Neural cell (in vitro differentiated cells): Measurements from ENCODE around the gene KLHL42. TPM values are rescaled to one million over a fixed set of nuclear protein-coding genes. Genes with fewer than 3 reads are reported as not detected.
"Not testable (repeated sequence)": the region's sequence is repeated elsewhere in the genome, so short reads cannot be mapped to it uniquely, and the experiment has no call there.

Experiments used
- H2AFZ ChIP-seq: fragments of 200-600, 300-800 bp; sonication (generic), shearing (Covaris generic); 2 replicates; pipeline ENCODE4 v1.6.0; 2014; ENCODE audit warnings: low read depth, mild to moderate bottlenecking, antibody characterized with exemption, low read length, moderate library complexity
- H3F3A ChIP-seq: fragments of 200-600 bp; shearing (Covaris generic); 2 replicates; pipeline ENCODE4 v1.6.1; 2016; ENCODE audit warnings: mild to moderate bottlenecking, moderate library complexity, mixed read lengths, antibody characterized with exemption, low read length; ENCODE audit not compliant: insufficient read depth, poor library complexity, severe bottlenecking
- H3K27ac ChIP-seq: fragments of 200-600, 300-800 bp; sonication (generic), shearing (Covaris generic); 2 replicates; pipeline ENCODE4 v1.5.1; 2014; ENCODE audit warnings: mild to moderate bottlenecking, low read length, moderate library complexity
- H3K27me3 ChIP-seq: fragments of 300-800, 200-600 bp; sonication (generic), shearing (Covaris generic); 2 replicates; pipeline ENCODE4 v1.6.0; 2014; ENCODE audit warnings: mild to moderate bottlenecking, low read depth, low read length, moderate library complexity; ENCODE audit not compliant: insufficient read depth
- H3K36me3 ChIP-seq: fragments of 300-800, 200-600 bp; sonication (generic), shearing (Covaris generic); 2 replicates; pipeline ENCODE4 v1.5.1; 2014; ENCODE audit warnings: mild to moderate bottlenecking, antibody characterized with exemption, low read length, moderate library complexity; ENCODE audit not compliant: insufficient read depth
- H3K4me2 ChIP-seq: fragments of 300-800, 200-600 bp; sonication (generic), shearing (Covaris generic); 2 replicates; pipeline ENCODE4 v1.6.0; 2014; ENCODE audit warnings: mild to moderate bottlenecking, low read length
- H3K4me3 ChIP-seq: fragments of 300-800, 200-600 bp; sonication (generic), shearing (Covaris generic); 2 replicates; pipeline ENCODE4 v1.5.1; 2014; ENCODE audit warnings: mild to moderate bottlenecking, low read length, moderate library complexity
- H3K79me2 ChIP-seq: fragments of 200-600 bp; shearing (Covaris generic); replicated peaks from 2 replicates; pipeline ENCODE4 v1.6.0; 2014; ENCODE audit warnings: mild to moderate bottlenecking, low read length, moderate library complexity; ENCODE audit not compliant: insufficient read depth
- H3K9ac ChIP-seq: fragments of 300-800, 200-600 bp; sonication (generic), shearing (Covaris generic); 2 replicates; pipeline ENCODE4 v1.6.1; 2016; ENCODE audit warnings: mild to moderate bottlenecking, low read length, mixed read lengths
- H3K9me2 ChIP-seq: fragments of 200-600 bp; shearing (Covaris generic); 2 replicates; pipeline ENCODE4 v1.6.1; 2016; ENCODE audit warnings: mild to moderate bottlenecking, low read length, mixed read lengths; ENCODE audit not compliant: insufficient read depth
- H3K9me3 ChIP-seq: fragments of 200-600, 300-800 bp; sonication (generic), shearing (Covaris generic); 2 replicates; pipeline ENCODE4 v1.6.1; 2016; ENCODE audit warnings: mild to moderate bottlenecking, mixed run types, low read length, moderate library complexity, mixed read lengths
- H4K20me1 ChIP-seq: fragments of 200-600 bp; shearing (Covaris generic); 2 replicates; pipeline ENCODE4 v1.6.1; 2016; ENCODE audit warnings: mild to moderate bottlenecking, mixed run types; ENCODE audit not compliant: insufficient read depth
- EP300 ChIP-seq: fragments of 450-650 bp; conservative IDR thresholded peaks from 2 replicates; pipeline ENCODE4 v1.6.1; 2014; ENCODE audit warnings: antibody characterized with exemption, mild to moderate bottlenecking, moderate library complexity; ENCODE audit not compliant: poor library complexity, severe bottlenecking
- EZH2 ChIP-seq: fragments of 200-600, 300-800 bp; shearing (Covaris generic), sonication (generic); IDR thresholded peaks from 2 replicates; pipeline ENCODE4 v1.6.1; 2014; ENCODE audit warnings: antibody characterized with exemption, low read length, borderline replicate concordance, mild to moderate bottlenecking; ENCODE audit not compliant: insufficient read depth, poor library complexity, severe bottlenecking
- MXI1 ChIP-seq: fragments of 450-650 bp; conservative IDR thresholded peaks from 2 replicates; pipeline ENCODE4 v1.6.1; 2014; ENCODE audit warnings: antibody characterized with exemption, mild to moderate bottlenecking; ENCODE audit not compliant: poor library complexity, severe bottlenecking
- POLR2AphosphoS5 ChIP-seq: IDR thresholded peaks from 2 replicates; pipeline ENCODE4 v1.6.1; 2012
- RAD21 ChIP-seq: fragments of 450-650 bp; conservative IDR thresholded peaks from 2 replicates; pipeline ENCODE4 v1.6.1; 2014; ENCODE audit warnings: antibody characterized with exemption, mild to moderate bottlenecking, moderate library complexity
- SMC3 ChIP-seq: fragments of 450-650 bp; conservative IDR thresholded peaks from 2 replicates; pipeline ENCODE4 v1.6.1; 2014; ENCODE audit warnings: antibody characterized with exemption, mild to moderate bottlenecking, moderate library complexity; ENCODE audit not compliant: poor library complexity
- TAF1 ChIP-seq: IDR thresholded peaks from 2 replicates; pipeline ENCODE4 v1.6.1; 2012; ENCODE audit warnings: low read depth
- polyA plus RNA-seq: library from polyadenylated mRNA; depleted of rRNA; stranded (reverse); fragments of >200 nt; gene quantifications from 2 replicates; pipeline ENCODE4 v1.2.3, GENCODE V29; 2014
- TF ChIP-seq, protein P1 (sequence below): IDR thresholded peaks from 2 replicates; pipeline ENCODE4 v1.6.1; 2012; ENCODE audit warnings: borderline replicate concordance
- TF ChIP-seq, protein P2 (sequence below): fragments of 450-650 bp; IDR thresholded peaks from 2 replicates; pipeline ENCODE4 v1.5.1; 2014; ENCODE audit warnings: antibody characterized with exemption, mild to moderate bottlenecking, moderate library complexity; ENCODE audit not compliant: poor library complexity, severe bottlenecking

Gene KLHL42
- polyA plus RNA-seq, 1 donor from 2014 or later: 52.2 TPM

GRCh38 chr12:27733052-27733656, 46.9 kb upstream of the KLHL42 start:
- Histone ChIP-seq H3K9me3 (no peaks in the 10 kb centered on the region), H3K79me2 (no peaks in the 10 kb centered on the region), H2AFZ (no peak overlapping the region), H3K27me3 (no peaks in the 10 kb centered on the region), H3K9me2 (no peaks in the 10 kb centered on the region), H3K4me3 (no peak overlapping the region), H3K4me2 (no peak overlapping the region), H3K9ac (no peak overlapping the region), H4K20me1 (no peaks in the 10 kb centered on the region), H3K27ac (no peak overlapping the region), H3F3A (no peaks in the 10 kb centered on the region), H3K36me3 (peaks cover 6% of the 10 kb centered on the region)
- TF ChIP-seq SMC3 (peak; percentile 89), POLR2AphosphoS5 (no peak), MXI1 (no peak), EZH2 (no peak), TAF1 (no peak), EP300 (no peak), RAD21 (peak; percentile 90)
- TF ChIP-seq, protein P1, sequence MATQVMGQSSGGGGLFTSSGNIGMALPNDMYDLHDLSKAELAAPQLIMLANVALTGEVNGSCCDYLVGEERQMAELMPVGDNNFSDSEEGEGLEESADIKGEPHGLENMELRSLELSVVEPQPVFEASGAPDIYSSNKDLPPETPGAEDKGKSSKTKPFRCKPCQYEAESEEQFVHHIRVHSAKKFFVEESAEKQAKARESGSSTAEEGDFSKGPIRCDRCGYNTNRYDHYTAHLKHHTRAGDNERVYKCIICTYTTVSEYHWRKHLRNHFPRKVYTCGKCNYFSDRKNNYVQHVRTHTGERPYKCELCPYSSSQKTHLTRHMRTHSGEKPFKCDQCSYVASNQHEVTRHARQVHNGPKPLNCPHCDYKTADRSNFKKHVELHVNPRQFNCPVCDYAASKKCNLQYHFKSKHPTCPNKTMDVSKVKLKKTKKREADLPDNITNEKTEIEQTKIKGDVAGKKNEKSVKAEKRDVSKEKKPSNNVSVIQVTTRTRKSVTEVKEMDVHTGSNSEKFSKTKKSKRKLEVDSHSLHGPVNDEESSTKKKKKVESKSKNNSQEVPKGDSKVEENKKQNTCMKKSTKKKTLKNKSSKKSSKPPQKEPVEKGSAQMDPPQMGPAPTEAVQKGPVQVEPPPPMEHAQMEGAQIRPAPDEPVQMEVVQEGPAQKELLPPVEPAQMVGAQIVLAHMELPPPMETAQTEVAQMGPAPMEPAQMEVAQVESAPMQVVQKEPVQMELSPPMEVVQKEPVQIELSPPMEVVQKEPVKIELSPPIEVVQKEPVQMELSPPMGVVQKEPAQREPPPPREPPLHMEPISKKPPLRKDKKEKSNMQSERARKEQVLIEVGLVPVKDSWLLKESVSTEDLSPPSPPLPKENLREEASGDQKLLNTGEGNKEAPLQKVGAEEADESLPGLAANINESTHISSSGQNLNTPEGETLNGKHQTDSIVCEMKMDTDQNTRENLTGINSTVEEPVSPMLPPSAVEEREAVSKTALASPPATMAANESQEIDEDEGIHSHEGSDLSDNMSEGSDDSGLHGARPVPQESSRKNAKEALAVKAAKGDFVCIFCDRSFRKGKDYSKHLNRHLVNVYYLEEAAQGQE: no peak
- TF ChIP-seq, protein P2, sequence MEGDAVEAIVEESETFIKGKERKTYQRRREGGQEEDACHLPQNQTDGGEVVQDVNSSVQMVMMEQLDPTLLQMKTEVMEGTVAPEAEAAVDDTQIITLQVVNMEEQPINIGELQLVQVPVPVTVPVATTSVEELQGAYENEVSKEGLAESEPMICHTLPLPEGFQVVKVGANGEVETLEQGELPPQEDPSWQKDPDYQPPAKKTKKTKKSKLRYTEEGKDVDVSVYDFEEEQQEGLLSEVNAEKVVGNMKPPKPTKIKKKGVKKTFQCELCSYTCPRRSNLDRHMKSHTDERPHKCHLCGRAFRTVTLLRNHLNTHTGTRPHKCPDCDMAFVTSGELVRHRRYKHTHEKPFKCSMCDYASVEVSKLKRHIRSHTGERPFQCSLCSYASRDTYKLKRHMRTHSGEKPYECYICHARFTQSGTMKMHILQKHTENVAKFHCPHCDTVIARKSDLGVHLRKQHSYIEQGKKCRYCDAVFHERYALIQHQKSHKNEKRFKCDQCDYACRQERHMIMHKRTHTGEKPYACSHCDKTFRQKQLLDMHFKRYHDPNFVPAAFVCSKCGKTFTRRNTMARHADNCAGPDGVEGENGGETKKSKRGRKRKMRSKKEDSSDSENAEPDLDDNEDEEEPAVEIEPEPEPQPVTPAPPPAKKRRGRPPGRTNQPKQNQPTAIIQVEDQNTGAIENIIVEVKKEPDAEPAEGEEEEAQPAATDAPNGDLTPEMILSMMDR: peak; percentile 89

DNA sequence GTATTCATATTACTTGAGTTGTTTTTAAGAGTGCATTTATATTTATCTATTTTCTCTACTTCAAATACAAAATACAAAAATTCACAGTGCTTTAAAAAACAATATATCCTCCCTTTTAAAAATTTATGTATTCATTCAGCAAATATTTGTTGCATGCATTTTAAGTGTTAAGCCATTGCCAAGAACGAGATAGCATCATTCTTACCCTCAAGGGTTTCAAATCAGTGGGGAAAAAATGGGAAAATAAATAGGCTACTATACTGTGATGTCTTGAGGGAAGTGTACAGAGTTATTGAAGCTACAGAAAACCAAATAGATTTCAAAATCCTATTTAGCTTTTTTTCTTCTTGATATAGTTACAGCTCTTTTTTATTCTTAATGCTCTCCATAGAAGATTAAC, 46.2 kb upstream of the KLHL42 start:
- Histone ChIP-seq H3K4me3 (no peak overlapping the region), H3K9ac (no peak overlapping the region), H3K9me3 (no peaks in the 10 kb centered on the region), H3K4me2 (no peak overlapping the region), H3K36me3 (peaks cover 6% of the 10 kb centered on the region), H3K27me3 (no peaks in the 10 kb centered on the region), H4K20me1 (no peaks in the 10 kb centered on the region), H3F3A (no peaks in the 10 kb centered on the region), H3K79me2 (no peaks in the 10 kb centered on the region), H3K27ac (no peak overlapping the region), H2AFZ (no peak overlapping the region), H3K9me2 (no peaks in the 10 kb centered on the region)
- TF ChIP-seq, protein P2: no peak

DNA sequence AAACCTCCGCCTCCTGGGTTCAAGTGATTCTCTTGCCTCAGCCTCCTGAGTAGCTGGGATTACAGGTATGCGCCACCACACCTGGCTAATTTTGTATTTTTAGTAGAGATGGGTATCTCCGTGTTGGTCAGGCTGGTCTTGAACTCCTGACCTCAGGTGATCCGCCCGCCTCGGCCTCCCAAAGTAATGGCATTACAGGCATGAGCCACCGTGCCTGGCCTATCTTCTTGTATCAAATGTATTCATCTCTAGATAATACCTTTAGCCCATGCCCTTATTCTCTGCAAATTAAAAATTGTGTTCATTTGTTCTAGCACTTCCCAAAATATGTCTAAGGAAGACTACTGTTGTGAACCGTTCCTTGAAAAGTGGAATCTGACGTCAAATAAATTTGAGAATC, 45.7 kb upstream of the KLHL42 start:
- H4K20me1 ChIP-seq, H3K9me2 ChIP-seq, H3F3A ChIP-seq, H3K9ac ChIP-seq, H2AFZ ChIP-seq, H3K9me3 ChIP-seq, H3K79me2 ChIP-seq, H3K4me2 ChIP-seq, H3K27ac ChIP-seq, H3K27me3 ChIP-seq, H3K4me3 ChIP-seq, H3K36me3 ChIP-seq: not testable (repeated sequence)
